Activated T-helper 1 cell treated with anti-CD3 and anti-CD28 coated beads, Interleukin-12 subunit alpha, Interleukin-12 subunit beta, Interleukin-2, Interleukin-4 antibody, amounts not matched to agents 30 ng/mL and 10 ng/mL and 1 ng/mL, durations not matched to agents 14 hours and 24 hours and 36 hours (primary cell): ENCODE measurements around the gene RYR2. TPM values are rescaled to one million over a fixed set of nuclear protein-coding genes. Genes with fewer than 3 reads are reported as not detected.

Source experiments
- DNase-seq: peaks from one replicate; pipeline ENCODE4 v3.0.0; 2021; ENCODE audit warnings: low spot score
- H3K27ac Mint-ChIP-seq: one replicate; pipeline ENCODE4 v1.8.0; 2021; ENCODE audit warnings: mild to moderate bottlenecking, mixed read lengths
- H3K27me3 Mint-ChIP-seq: one replicate; pipeline ENCODE4 v1.8.0; 2022; ENCODE audit warnings: mild to moderate bottlenecking, moderate library complexity, mixed read lengths; ENCODE audit not compliant: insufficient read depth
- H3K36me3 Mint-ChIP-seq: one replicate; pipeline ENCODE4 v1.8.0; 2021; ENCODE audit warnings: low read depth, mixed read lengths
- H3K4me1 Mint-ChIP-seq: one replicate; pipeline ENCODE4 v1.8.0; 2021; ENCODE audit warnings: low read depth, mixed read lengths
- H3K4me3 Mint-ChIP-seq: one replicate; pipeline ENCODE4 v1.8.0; 2021; ENCODE audit warnings: mild to moderate bottlenecking, moderate library complexity, mixed read lengths
- H3K9me3 Mint-ChIP-seq: one replicate; pipeline ENCODE4 v1.8.0; 2021; ENCODE audit warnings: mixed read lengths
- intact Hi-C: fragments of 100-400 bp; cut with micrococcal nuclease; formaldehyde crosslinking; loops from one replicate; pipeline ENCODE4 v1.15.1; 2024
- total RNA-seq: library from RNA; stranded (reverse); gene quantifications from 2 replicates; pipeline ENCODE4 v1.2.3, GENCODE V29; 2022

The RYR2 gene
- total RNA-seq, 1 donor from 2014 or later: not detected

GRCh38 chr1:237205400-237206064, 163.5 kb downstream of the RYR2 start:
- H3K4me3 Mint-ChIP-seq: no peak overlapping the region
- no peaks in the 10 kb centered on the region for H3K36me3 Mint-ChIP-seq
- H3K27ac Mint-ChIP-seq: no peak overlapping the region
- DNase-seq: no peak
- no peaks in the 10 kb centered on the region for H3K9me3 Mint-ChIP-seq
- H3K4me1 Mint-ChIP-seq: no peaks in the 10 kb centered on the region
- intact Hi-C loops: no loop called here
- H3K27me3 Mint-ChIP-seq: no peaks in the 10 kb centered on the region

GRCh38 chr1:237206065-237206414, 164.1 kb downstream of the RYR2 start:
- H3K27ac Mint-ChIP-seq: no peak overlapping the region
- no peak for DNase-seq
- H3K27me3 Mint-ChIP-seq: no peaks in the 10 kb centered on the region
- no peak overlapping the region for H3K4me3 Mint-ChIP-seq
- intact Hi-C loops: no loop called here
- no peaks in the 10 kb centered on the region for H3K36me3 Mint-ChIP-seq
- no peaks in the 10 kb centered on the region for H3K4me1 Mint-ChIP-seq
- no peaks in the 10 kb centered on the region for H3K9me3 Mint-ChIP-seq

- no peak for DNase-seq
- Mint-ChIP-seq H3K4me3 (no peak overlapping the region), H3K4me1 (no peaks in the 10 kb centered on the region), H3K9me3 (no peaks in the 10 kb centered on the region), H3K27me3 (peaks cover 2% of the 10 kb centered on the region), H3K36me3 (no peaks in the 10 kb centered on the region), H3K27ac (no peak overlapping the region)
- intact Hi-C loops: no loop called here
These were observed 169.0 kb downstream of the RYR2 start for GRCh38 chr1:237211031-237211430.

GRCh38 chr1:237211540-237211939, 169.6 kb downstream of the RYR2 start:
- Mint-ChIP-seq H3K27me3 (peaks cover 2% of the 10 kb centered on the region), H3K9me3 (no peaks in the 10 kb centered on the region), H3K36me3 (no peaks in the 10 kb centered on the region), H3K4me1 (no peaks in the 10 kb centered on the region), H3K4me3 (no peak overlapping the region), H3K27ac (no peak overlapping the region)
- DNase-seq: no peak
- intact Hi-C loops: no loop called here

GRCh38 chr1:237219751-237220642, 178.0 kb downstream of the RYR2 start:
- H3K4me3 Mint-ChIP-seq: no peak overlapping the region
- H3K36me3 Mint-ChIP-seq: no peaks in the 10 kb centered on the region
- intact Hi-C loops: no loop called here

GRCh38 chr1:237223419-237223818, 181.4 kb downstream of the RYR2 start:
- DNase-seq: no peak
- Mint-ChIP-seq H3K9me3 (no peaks in the 10 kb centered on the region), H3K4me1 (no peaks in the 10 kb centered on the region), H3K27me3 (no peaks in the 10 kb centered on the region), H3K36me3 (no peaks in the 10 kb centered on the region), H3K4me3 (no peak overlapping the region), H3K27ac (no peak overlapping the region)
- intact Hi-C loops: no loop called here

More at GRCh38 chr1:237219751-237220642, 178.0 kb downstream of the RYR2 start:
- DNase-seq: no peak
- Mint-ChIP-seq H3K27me3 (no peaks in the 10 kb centered on the region), H3K4me1 (no peaks in the 10 kb centered on the region), H3K9me3 (no peaks in the 10 kb centered on the region), H3K27ac (no peak overlapping the region)

GRCh38 chr1:237226177-237226944, 184.4 kb downstream of the RYR2 start:
- Mint-ChIP-seq H3K4me3 (no peak overlapping the region), H3K4me1 (no peaks in the 10 kb centered on the region), H3K9me3 (no peaks in the 10 kb centered on the region), H3K27ac (no peak overlapping the region), H3K27me3 (no peaks in the 10 kb centered on the region), H3K36me3 (no peaks in the 10 kb centered on the region)
- DNase-seq: no peak
- intact Hi-C loops: no loop called here

GRCh38 chr1:237227476-237227875, 185.5 kb downstream of the RYR2 start:
- no peaks in the 10 kb centered on the region for H3K36me3 Mint-ChIP-seq
- H3K27ac Mint-ChIP-seq: no peak overlapping the region
- no peaks in the 10 kb centered on the region for H3K4me1 Mint-ChIP-seq
- intact Hi-C loops: no loop called here
- no peak for DNase-seq
- H3K9me3 Mint-ChIP-seq: no peaks in the 10 kb centered on the region
- H3K4me3 Mint-ChIP-seq: no peak overlapping the region
- no peaks in the 10 kb centered on the region for H3K27me3 Mint-ChIP-seq

GRCh38 chr1:237228421-237228820, 186.4 kb downstream of the RYR2 start:
- H3K4me1 Mint-ChIP-seq: no peaks in the 10 kb centered on the region
- H3K36me3 Mint-ChIP-seq: no peaks in the 10 kb centered on the region
- H3K27me3 Mint-ChIP-seq: no peaks in the 10 kb centered on the region
- H3K27ac Mint-ChIP-seq: no peak overlapping the region
- intact Hi-C loops: no loop called here
- H3K4me3 Mint-ChIP-seq: no peak overlapping the region
- no peaks in the 10 kb centered on the region for H3K9me3 Mint-ChIP-seq
- no peak for DNase-seq

- no peaks in the 10 kb centered on the region for H3K36me3 Mint-ChIP-seq
- no peak for DNase-seq
- no peak overlapping the region for H3K27ac Mint-ChIP-seq
- no peaks in the 10 kb centered on the region for H3K4me1 Mint-ChIP-seq
- intact Hi-C loops: no loop called here
- no peaks in the 10 kb centered on the region for H3K9me3 Mint-ChIP-seq
- no peak overlapping the region for H3K4me3 Mint-ChIP-seq
- H3K27me3 Mint-ChIP-seq: no peaks in the 10 kb centered on the region
These were observed 187.3 kb downstream of the RYR2 start for GRCh38 chr1:237229333-237229732.

GRCh38 chr1:237232501-237232900, 190.5 kb downstream of the RYR2 start:
- no peaks in the 10 kb centered on the region for H3K36me3 Mint-ChIP-seq
- no peaks in the 10 kb centered on the region for H3K4me1 Mint-ChIP-seq
- no peak for DNase-seq
- H3K27ac Mint-ChIP-seq: no peak overlapping the region
- intact Hi-C loops: no loop called here
- no peaks in the 10 kb centered on the region for H3K27me3 Mint-ChIP-seq
- no peaks in the 10 kb centered on the region for H3K9me3 Mint-ChIP-seq
- no peak overlapping the region for H3K4me3 Mint-ChIP-seq

GRCh38 chr1:237235091-237235490, 193.1 kb downstream of the RYR2 start:
- no peaks in the 10 kb centered on the region for H3K4me1 Mint-ChIP-seq
- no peaks in the 10 kb centered on the region for H3K36me3 Mint-ChIP-seq
- H3K9me3 Mint-ChIP-seq: no peaks in the 10 kb centered on the region
- DNase-seq: no peak
- H3K4me3 Mint-ChIP-seq: no peak overlapping the region
- intact Hi-C loops: no loop called here
- H3K27me3 Mint-ChIP-seq: no peaks in the 10 kb centered on the region
- no peak overlapping the region for H3K27ac Mint-ChIP-seq

- no peaks in the 10 kb centered on the region for H3K9me3 Mint-ChIP-seq
- DNase-seq: no peak
- no peaks in the 10 kb centered on the region for H3K4me1 Mint-ChIP-seq
- intact Hi-C loops: no loop called here
- no peak overlapping the region for H3K27ac Mint-ChIP-seq
- no peaks in the 10 kb centered on the region for H3K27me3 Mint-ChIP-seq
- no peaks in the 10 kb centered on the region for H3K36me3 Mint-ChIP-seq
- H3K4me3 Mint-ChIP-seq: no peak overlapping the region
These were observed 195.7 kb downstream of the RYR2 start for GRCh38 chr1:237237721-237238120.
